ENCODE results near the gene ARHGEF28.

ARHGEF28 gene

GRCh38 chr5:73917433-73917832 is 291.4 kb downstream of the ARHGEF28 start:
- Histone ChIP-seq H3K4me1 (ENCODE audit: control insufficient read depth, insufficient read depth, low read length) (no peaks in the 10 kb centered on the region), H3K27ac (ENCODE audit: low read depth, low read length) (no peak overlapping the region), H3K9ac (ENCODE audit: low read depth, low read length) (no peak overlapping the region), H3K9me3 (ENCODE audit: control insufficient read depth, insufficient read depth, low read length) (no peaks in the 10 kb centered on the region), H3K27me3 (ENCODE audit: control insufficient read depth, insufficient read depth, low read length) (no peaks in the 10 kb centered on the region), H3K36me3 (ENCODE audit: control insufficient read depth, insufficient read depth, low read length) (no peaks in the 10 kb centered on the region), H3K4me3 (ENCODE audit: low read depth, low read length) (no peak overlapping the region)

DNA sequence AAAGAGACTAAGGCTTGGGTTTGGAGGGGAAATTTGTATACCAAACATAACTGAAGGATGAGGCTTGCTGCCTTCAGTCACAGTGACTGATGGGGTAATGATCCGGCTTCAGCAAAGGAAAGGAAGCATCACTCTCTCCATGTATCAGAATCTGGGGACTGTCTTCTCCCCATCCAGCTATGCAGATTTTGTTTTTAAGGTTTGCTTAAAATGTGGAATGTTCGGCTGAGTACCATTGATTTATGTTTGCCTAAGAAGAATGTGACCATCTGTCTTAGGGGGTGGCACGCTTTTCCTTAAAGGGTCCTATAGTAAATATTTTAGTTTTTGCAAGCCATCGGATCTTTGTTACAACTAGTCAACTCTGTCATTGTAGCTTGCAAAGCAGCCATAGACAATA is 291.9 kb downstream of the ARHGEF28 start:
- Histone ChIP-seq H3K9ac (ENCODE audit: low read depth, low read length) (no peak overlapping the region), H3K4me1 (ENCODE audit: control insufficient read depth, insufficient read depth, low read length) (no peaks in the 10 kb centered on the region; the same call in 1 of the 2 replicates), H3K36me3 (ENCODE audit: control insufficient read depth, insufficient read depth, low read length) (no peaks in the 10 kb centered on the region), H3K4me3 (ENCODE audit: low read depth, low read length) (no peak overlapping the region), H3K9me3 (ENCODE audit: control insufficient read depth, insufficient read depth, low read length) (no peaks in the 10 kb centered on the region), H3K27ac (ENCODE audit: low read depth, low read length) (no peak overlapping the region), H3K27me3 (ENCODE audit: control insufficient read depth, insufficient read depth, low read length) (no peaks in the 10 kb centered on the region)

DNA sequence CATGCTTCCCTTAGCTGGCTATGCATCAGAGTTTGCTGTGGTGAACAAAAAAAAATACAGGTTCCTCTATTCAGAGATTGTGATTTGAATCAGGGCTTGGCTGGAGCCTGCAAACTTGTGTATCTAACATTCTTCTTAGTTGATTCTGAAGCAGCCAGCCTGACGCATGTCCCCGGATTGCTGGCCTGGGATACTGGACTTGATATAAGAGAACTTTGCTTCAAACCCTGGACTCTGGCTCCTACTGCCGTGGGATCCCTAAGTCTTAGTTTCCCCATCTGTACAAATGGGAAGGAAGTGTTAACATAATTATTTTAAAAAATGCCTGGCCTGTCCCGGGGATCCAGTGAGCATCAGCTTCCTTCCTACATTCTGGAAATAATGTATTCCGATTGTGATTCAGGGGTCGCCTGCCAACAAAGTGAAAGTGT is 292.8 kb downstream of the ARHGEF28 start:
- Histone ChIP-seq H3K4me3 (ENCODE audit: low read depth, low read length) (no peak overlapping the region), H3K36me3 (ENCODE audit: control insufficient read depth, insufficient read depth, low read length) (no peaks in the 10 kb centered on the region), H3K9me3 (ENCODE audit: control insufficient read depth, insufficient read depth, low read length) (no peaks in the 10 kb centered on the region), H3K27me3 (ENCODE audit: control insufficient read depth, insufficient read depth, low read length) (no peaks in the 10 kb centered on the region), H3K9ac (ENCODE audit: low read depth, low read length) (no peak overlapping the region), H3K4me1 (ENCODE audit: control insufficient read depth, insufficient read depth, low read length) (no peaks in the 10 kb centered on the region; the same call in 1 of the 2 replicates), H3K27ac (ENCODE audit: low read depth, low read length) (no peak overlapping the region)

DNA sequence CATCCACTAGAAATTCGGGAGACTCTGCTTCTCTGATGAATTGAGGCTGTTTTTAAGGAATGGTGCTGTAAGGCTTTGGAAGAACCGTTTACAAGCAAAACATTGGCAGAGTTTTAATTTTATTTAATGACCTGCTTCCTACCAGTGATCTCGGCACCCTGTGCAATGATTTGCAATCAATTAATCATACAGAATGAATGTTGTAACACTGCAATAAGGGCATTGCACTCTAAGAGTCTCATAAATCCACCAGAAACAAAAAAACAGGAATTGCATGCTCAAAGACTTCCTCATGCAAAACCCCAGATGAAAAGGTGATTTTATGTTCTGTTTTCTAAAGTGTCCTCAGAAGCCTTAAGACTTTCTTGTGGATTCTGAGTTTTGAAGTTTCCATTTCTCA is 295.7 kb downstream of the ARHGEF28 start:
- H3K9me3 ChIP-seq (ENCODE audit: control insufficient read depth, insufficient read depth, low read length) = no peaks in the 10 kb centered on the region

DNA sequence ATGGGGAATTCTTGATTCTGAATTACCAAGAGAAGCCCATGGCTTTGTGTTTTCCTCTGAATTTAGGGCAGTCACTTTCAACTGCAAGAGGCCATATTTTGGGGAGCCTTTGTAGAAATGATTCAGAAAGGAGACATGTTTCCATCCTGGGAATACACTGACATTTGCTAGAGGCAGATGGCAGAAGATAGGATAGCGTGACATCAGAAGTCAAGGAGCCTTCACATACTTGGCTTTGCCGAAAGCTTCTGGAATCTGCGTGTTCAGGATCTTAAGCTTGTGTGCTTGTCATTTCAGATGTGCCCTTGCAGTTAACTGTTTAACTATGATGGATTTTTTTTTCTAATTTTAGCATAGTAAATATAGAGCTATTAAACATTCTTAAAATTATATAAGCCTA is 296.2 kb downstream of the ARHGEF28 start:
- no peak overlapping the region for H3K4me3 ChIP-seq (ENCODE audit: low read depth, low read length)
- H3K27me3 ChIP-seq (ENCODE audit: control insufficient read depth, insufficient read depth, low read length) = no peaks in the 10 kb centered on the region
- H3K9me3 ChIP-seq (ENCODE audit: control insufficient read depth, insufficient read depth, low read length) = no peaks in the 10 kb centered on the region
- no peaks in the 10 kb centered on the region; the same call in 1 of the 2 replicates for H3K4me1 ChIP-seq (ENCODE audit: control insufficient read depth, insufficient read depth, low read length)
- H3K36me3 ChIP-seq (ENCODE audit: control insufficient read depth, insufficient read depth, low read length) = no peaks in the 10 kb centered on the region
- H3K27ac ChIP-seq (ENCODE audit: low read depth, low read length) = no peak overlapping the region
- H3K9ac ChIP-seq (ENCODE audit: low read depth, low read length) = no peak overlapping the region

More for the DNA sequence above, 295.7 kb downstream of the ARHGEF28 start:
- Histone ChIP-seq H3K27ac (ENCODE audit: low read depth, low read length) (no peak overlapping the region), H3K4me3 (ENCODE audit: low read depth, low read length) (no peak overlapping the region), H3K9ac (ENCODE audit: low read depth, low read length) (no peak overlapping the region), H3K4me1 (ENCODE audit: control insufficient read depth, insufficient read depth, low read length) (no peaks in the 10 kb centered on the region; the same call in 1 of the 2 replicates), H3K27me3 (ENCODE audit: control insufficient read depth, insufficient read depth, low read length) (no peaks in the 10 kb centered on the region), H3K36me3 (ENCODE audit: control insufficient read depth, insufficient read depth, low read length) (no peaks in the 10 kb centered on the region)

- no peaks in the 10 kb centered on the region for H3K36me3 ChIP-seq (ENCODE audit: control insufficient read depth, insufficient read depth, low read length)
- no peak overlapping the region for H3K4me3 ChIP-seq (ENCODE audit: low read depth, low read length)
- H3K9me3 ChIP-seq (ENCODE audit: control insufficient read depth, insufficient read depth, low read length) = no peaks in the 10 kb centered on the region
- H3K27ac ChIP-seq (ENCODE audit: low read depth, low read length) = no peak overlapping the region
- no peak overlapping the region for H3K9ac ChIP-seq (ENCODE audit: low read depth, low read length)
- H3K4me1 ChIP-seq (ENCODE audit: control insufficient read depth, insufficient read depth, low read length) = no peaks in the 10 kb centered on the region; the same call in 1 of the 2 replicates
- no peaks in the 10 kb centered on the region for H3K27me3 ChIP-seq (ENCODE audit: control insufficient read depth, insufficient read depth, low read length)
Measured at GRCh38 chr5:73922875-73923557, 297.0 kb downstream of the ARHGEF28 start.

DNA sequence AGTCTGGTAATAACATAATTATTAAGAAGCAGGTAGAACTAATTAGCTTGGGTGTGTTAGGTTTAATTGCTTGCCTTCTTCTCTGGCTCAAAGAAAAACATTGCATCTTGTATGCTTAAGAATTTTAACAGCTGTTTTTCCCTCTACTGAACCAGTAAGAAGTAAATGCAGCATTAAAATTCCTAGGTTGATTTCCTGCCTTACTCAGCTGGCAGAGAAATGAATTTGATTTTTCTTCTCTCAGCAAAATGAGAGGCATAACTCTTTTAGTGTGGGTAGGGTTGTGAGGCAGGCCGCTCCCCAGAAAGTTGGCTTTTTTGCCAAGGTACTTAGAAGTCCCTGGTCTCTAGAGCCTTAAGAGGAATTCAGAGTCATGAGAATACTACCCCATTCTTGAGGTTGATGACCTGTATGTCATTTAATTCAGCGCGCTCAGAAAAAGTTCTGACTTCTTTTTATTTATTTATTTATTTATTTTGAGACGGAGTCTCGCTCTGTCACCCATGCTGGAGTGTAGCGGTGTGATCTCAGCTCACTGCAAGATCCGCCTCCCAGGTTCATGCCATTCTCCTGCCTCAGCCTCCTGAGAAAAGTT is 302.6 kb downstream of the ARHGEF28 start:
- H3K27ac ChIP-seq (ENCODE audit: low read depth, low read length) = no peak overlapping the region
- no peak overlapping the region for H3K9ac ChIP-seq (ENCODE audit: low read depth, low read length)
- no peaks in the 10 kb centered on the region for H3K27me3 ChIP-seq (ENCODE audit: control insufficient read depth, insufficient read depth, low read length)
- H3K36me3 ChIP-seq (ENCODE audit: control insufficient read depth, insufficient read depth, low read length) = no peaks in the 10 kb centered on the region
- H3K4me3 ChIP-seq (ENCODE audit: low read depth, low read length) = no peak overlapping the region
- no peaks in the 10 kb centered on the region for H3K4me1 ChIP-seq (ENCODE audit: control insufficient read depth, insufficient read depth, low read length)
- no peaks in the 10 kb centered on the region for H3K9me3 ChIP-seq (ENCODE audit: control insufficient read depth, insufficient read depth, low read length)

GRCh38 chr5:73935719-73936118 is 309.7 kb downstream of the ARHGEF28 start:
- Histone ChIP-seq H3K27ac (ENCODE audit: low read depth, low read length) (no peak overlapping the region), H3K9ac (ENCODE audit: low read depth, low read length) (no peak overlapping the region), H3K4me1 (ENCODE audit: control insufficient read depth, insufficient read depth, low read length) (no peaks in the 10 kb centered on the region), H3K4me3 (ENCODE audit: low read depth, low read length) (no peak overlapping the region), H3K9me3 (ENCODE audit: control insufficient read depth, insufficient read depth, low read length) (no peaks in the 10 kb centered on the region), H3K36me3 (ENCODE audit: control insufficient read depth, insufficient read depth, low read length) (no peaks in the 10 kb centered on the region), H3K27me3 (ENCODE audit: control insufficient read depth, insufficient read depth, low read length) (no peaks in the 10 kb centered on the region)

- Histone ChIP-seq H3K9me3 (ENCODE audit: control insufficient read depth, insufficient read depth, low read length) (no peaks in the 10 kb centered on the region), H3K27ac (ENCODE audit: low read depth, low read length) (no peak overlapping the region), H3K27me3 (ENCODE audit: control insufficient read depth, insufficient read depth, low read length) (no peaks in the 10 kb centered on the region), H3K9ac (ENCODE audit: low read depth, low read length) (no peak overlapping the region), H3K4me1 (ENCODE audit: control insufficient read depth, insufficient read depth, low read length) (no peaks in the 10 kb centered on the region), H3K36me3 (ENCODE audit: control insufficient read depth, insufficient read depth, low read length) (no peaks in the 10 kb centered on the region), H3K4me3 (ENCODE audit: low read depth, low read length) (no peak overlapping the region)
Measured at GRCh38 chr5:73938280-73938937, 312.4 kb downstream of the ARHGEF28 start.

DNA sequence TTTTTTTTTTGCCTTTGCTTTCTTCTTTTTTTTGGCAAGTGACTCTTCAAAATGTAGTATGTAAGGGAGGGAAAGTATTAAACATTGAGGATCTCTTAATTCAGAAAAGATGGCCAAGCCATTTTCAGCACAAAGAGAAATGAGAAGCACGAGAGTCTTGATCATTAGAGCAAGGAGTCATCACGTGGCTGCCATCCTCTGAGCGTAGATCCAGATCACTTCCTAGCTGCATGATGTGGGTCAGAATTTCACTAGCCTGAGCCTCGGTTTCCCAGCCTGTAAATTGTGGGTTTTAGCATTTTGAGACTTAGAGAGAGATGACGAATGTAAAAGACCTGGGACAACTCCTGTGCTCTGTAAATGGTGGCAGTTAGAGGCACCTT is 312.9 kb downstream of the ARHGEF28 start:
- no peak overlapping the region for H3K27ac ChIP-seq (ENCODE audit: low read depth, low read length)
- no peak overlapping the region for H3K9ac ChIP-seq (ENCODE audit: low read depth, low read length)
- H3K27me3 ChIP-seq (ENCODE audit: control insufficient read depth, insufficient read depth, low read length) = no peaks in the 10 kb centered on the region
- no peak overlapping the region for H3K4me3 ChIP-seq (ENCODE audit: low read depth, low read length)
- no peaks in the 10 kb centered on the region for H3K9me3 ChIP-seq (ENCODE audit: control insufficient read depth, insufficient read depth, low read length)
- no peaks in the 10 kb centered on the region for H3K4me1 ChIP-seq (ENCODE audit: control insufficient read depth, insufficient read depth, low read length)
- H3K36me3 ChIP-seq (ENCODE audit: control insufficient read depth, insufficient read depth, low read length) = no peaks in the 10 kb centered on the region

- Histone ChIP-seq H3K27me3 (ENCODE audit: control insufficient read depth, insufficient read depth, low read length) (no peaks in the 10 kb centered on the region), H3K4me1 (ENCODE audit: control insufficient read depth, insufficient read depth, low read length) (no peaks in the 10 kb centered on the region), H3K27ac (ENCODE audit: low read depth, low read length) (no peak overlapping the region), H3K9me3 (ENCODE audit: control insufficient read depth, insufficient read depth, low read length) (no peaks in the 10 kb centered on the region), H3K4me3 (ENCODE audit: low read depth, low read length) (no peak overlapping the region), H3K36me3 (ENCODE audit: control insufficient read depth, insufficient read depth, low read length) (no peaks in the 10 kb centered on the region), H3K9ac (ENCODE audit: low read depth, low read length) (no peak overlapping the region)
Measured at GRCh38 chr5:73939557-73939956, 313.6 kb downstream of the ARHGEF28 start.
